ENCODE results near the gene OTX2.

DNA sequence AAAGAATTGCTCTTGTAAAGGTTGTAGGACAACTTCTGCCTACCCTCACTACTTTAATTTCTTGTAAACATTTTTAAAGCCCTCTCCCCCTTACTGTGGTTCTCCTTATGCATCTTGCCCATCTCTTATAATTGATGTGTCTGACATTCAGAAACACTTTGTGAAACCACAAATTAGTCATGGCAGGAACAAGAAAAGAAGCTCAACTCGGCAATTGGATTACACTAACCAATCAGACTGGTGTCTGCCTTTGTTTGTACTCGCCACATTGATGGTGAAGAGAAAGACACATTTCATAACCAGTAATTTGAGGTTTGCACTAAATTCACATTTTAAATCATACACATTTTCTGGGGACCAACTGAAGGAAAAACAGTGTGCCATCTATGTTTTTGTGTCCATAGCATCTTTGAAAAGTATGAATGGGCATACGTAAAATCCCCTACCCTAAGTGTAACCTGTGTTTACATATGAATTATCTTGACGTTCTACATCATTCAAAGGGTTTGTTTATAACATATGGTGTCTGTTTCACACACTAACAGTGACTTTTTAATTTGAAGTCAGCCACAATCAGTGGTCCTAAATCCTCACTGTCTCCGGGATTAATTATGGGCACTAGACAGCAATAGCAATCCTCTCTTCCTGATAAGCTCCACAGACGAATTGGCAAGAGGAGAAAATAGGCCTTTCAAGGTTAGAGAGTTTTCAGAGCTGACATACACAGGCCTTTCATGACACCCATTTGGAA lies 49.9 kb downstream of the OTX2 start:
- TF ChIP-seq POLR2A (IDR thresholded peaks at IDR 0.05) = no peak
- TF ChIP-seq, protein P1, sequence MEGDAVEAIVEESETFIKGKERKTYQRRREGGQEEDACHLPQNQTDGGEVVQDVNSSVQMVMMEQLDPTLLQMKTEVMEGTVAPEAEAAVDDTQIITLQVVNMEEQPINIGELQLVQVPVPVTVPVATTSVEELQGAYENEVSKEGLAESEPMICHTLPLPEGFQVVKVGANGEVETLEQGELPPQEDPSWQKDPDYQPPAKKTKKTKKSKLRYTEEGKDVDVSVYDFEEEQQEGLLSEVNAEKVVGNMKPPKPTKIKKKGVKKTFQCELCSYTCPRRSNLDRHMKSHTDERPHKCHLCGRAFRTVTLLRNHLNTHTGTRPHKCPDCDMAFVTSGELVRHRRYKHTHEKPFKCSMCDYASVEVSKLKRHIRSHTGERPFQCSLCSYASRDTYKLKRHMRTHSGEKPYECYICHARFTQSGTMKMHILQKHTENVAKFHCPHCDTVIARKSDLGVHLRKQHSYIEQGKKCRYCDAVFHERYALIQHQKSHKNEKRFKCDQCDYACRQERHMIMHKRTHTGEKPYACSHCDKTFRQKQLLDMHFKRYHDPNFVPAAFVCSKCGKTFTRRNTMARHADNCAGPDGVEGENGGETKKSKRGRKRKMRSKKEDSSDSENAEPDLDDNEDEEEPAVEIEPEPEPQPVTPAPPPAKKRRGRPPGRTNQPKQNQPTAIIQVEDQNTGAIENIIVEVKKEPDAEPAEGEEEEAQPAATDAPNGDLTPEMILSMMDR (IDR thresholded peaks at IDR 0.05) = no peak
